Fibroblast of villous mesenchyme (primary cell): ENCODE data around the gene CFAP74. TPM values are rescaled to one million over a fixed set of nuclear protein-coding genes. Genes with fewer than 3 reads are reported as not detected.

Experiments used
- DNase-seq: peaks from one replicate; pipeline ENCODE4 v3.0.0-alpha.2; 2010; ENCODE audit warnings: low read depth
- H3K4me3 ChIP-seq: 2 replicates; pipeline ENCODE4 v1.5.1; 2011; ENCODE audit warnings: low read depth, mild to moderate bottlenecking, low read length
- total RNA-seq: library from RNA; depleted of rRNA; stranded (reverse); fragments of >200 nt; gene quantifications from 2 replicates; pipeline ENCODE4 v1.2.3, GENCODE V29; 2012
- TF ChIP-seq, protein P1 (sequence below): IDR thresholded peaks from 2 replicates; pipeline ENCODE4 v1.5.1; 2012; ENCODE audit warnings: low read depth, mild to moderate bottlenecking, low read length; ENCODE audit not compliant: insufficient read depth

Gene CFAP74
- total RNA-seq, 1 donor = not detected

DNA sequence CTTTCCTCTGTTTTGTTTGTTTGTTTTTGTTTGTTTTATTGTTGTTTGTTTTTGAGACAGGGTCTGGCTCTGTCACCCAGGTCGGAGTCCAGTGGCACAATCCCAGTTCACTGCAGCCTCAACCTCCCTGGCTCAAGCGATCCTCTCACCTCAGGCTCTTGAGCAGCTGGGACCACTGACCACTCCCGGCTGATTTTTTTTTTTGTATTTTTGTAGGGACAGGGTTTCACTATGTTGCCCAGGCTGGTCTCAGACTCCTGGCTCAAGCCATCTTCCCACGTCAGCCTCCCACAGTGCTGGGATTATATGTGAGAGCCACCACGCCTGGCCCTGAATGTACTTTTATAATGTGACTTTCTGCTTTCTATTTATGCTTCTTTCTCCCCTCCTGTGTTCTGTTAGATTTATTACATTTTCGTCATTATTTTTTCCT is 93.5 kb downstream of the CFAP74 start:
- DNase-seq = no peak
- H3K4me3 ChIP-seq = peak overlapping the region; percentile 57
- TF ChIP-seq, protein P1, sequence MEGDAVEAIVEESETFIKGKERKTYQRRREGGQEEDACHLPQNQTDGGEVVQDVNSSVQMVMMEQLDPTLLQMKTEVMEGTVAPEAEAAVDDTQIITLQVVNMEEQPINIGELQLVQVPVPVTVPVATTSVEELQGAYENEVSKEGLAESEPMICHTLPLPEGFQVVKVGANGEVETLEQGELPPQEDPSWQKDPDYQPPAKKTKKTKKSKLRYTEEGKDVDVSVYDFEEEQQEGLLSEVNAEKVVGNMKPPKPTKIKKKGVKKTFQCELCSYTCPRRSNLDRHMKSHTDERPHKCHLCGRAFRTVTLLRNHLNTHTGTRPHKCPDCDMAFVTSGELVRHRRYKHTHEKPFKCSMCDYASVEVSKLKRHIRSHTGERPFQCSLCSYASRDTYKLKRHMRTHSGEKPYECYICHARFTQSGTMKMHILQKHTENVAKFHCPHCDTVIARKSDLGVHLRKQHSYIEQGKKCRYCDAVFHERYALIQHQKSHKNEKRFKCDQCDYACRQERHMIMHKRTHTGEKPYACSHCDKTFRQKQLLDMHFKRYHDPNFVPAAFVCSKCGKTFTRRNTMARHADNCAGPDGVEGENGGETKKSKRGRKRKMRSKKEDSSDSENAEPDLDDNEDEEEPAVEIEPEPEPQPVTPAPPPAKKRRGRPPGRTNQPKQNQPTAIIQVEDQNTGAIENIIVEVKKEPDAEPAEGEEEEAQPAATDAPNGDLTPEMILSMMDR = no peak

DNA sequence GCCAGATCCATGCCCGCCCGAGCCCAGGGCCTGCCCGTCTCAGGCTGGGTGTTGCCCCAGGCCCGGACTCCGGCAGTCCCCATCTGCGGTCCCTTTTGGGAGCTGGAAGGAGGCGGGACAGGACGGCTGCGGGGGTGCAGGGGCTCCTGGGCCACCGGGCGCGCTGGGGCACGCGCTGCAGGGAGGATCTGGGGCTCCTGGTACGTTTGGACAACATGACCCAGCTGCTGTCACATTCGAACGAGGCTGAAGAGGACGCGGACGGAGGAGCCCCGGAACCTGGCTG is 95.1 kb downstream of the CFAP74 start:
- no peak for DNase-seq
- H3K4me3 ChIP-seq = peak overlapping the region; percentile 69
- TF ChIP-seq, protein P1 = no peak

DNA sequence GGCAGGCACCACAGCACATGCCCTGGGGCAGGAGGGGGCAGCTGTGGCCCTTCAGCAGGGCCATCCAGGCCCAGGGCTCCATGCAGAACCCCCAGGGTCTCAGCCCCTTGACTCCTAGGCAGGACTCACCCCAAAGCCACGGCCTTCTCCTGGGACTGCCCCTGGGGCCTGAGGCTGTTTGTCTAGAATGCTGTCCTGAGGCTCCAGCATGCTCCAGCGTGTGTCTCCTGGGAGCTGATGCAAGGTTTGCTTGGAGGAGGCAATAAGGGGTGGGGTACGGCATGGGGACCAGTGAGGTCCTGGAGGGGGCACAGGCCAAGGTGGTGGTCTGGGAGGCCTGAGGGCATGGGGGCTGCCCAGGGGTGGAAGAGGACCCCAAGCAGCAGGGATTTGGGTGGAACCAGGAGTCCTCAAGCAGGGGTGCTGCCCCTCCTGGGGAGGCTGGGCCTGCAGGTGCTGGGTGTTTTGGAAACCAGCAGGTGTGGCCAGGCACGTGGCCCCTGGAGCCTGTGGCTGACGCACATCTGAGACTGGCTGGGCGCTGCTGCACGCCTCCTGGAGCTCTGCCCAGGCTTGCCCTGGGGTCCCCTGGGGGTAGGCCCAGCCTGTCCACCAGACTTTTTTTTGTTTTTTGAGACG is 96.4 kb downstream of the CFAP74 start:
- H3K4me3 ChIP-seq = no peak overlapping the region
- no peak for DNase-seq
- TF ChIP-seq, protein P1 = no peak

DNA sequence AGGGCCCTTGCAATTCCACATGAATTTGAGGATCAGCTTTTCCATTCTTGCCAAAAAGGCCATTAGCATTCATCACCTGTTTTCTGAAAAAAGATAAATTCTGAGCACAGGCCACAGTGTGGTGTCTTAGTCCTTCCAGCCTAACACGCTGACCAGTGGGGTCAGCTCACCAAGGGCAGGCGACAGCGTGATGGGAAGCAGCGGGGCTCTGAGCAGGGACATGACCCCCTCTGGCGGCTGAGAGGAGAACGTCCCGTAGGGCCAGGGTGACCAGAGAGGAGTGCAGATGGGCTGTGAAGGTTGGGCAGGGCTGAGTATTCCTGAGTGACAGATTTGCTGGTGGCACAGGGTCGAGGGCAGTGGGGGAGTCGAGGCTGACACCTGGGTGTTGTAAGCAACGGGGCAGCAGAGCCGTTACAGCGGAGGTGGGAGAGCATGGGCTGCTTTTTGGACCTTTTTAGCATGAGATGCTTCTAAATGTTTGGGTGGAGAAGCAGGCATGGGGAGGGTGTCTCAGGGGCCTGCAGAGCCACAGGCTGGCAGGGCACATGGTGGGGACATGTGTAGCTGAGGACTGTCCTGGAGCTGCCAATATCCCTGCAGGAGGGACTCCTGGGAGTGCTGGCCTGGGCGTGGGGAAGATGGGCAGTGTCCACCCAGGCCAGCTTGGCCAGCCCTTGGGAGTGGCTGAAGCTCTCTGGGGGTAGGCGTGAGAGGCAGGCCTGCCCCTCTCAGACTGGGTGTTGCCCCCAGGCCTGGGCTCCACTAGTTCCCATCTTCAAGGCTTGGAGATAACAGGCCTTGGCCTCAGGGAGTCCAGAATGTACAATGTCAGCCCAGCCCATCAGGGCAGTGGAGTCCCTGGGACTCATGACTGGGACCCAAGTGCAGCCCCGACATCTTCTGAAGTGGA is 97.1 kb downstream of the CFAP74 start:
- no peak overlapping the region for H3K4me3 ChIP-seq
- peak; percentile 84 for DNase-seq

DNA sequence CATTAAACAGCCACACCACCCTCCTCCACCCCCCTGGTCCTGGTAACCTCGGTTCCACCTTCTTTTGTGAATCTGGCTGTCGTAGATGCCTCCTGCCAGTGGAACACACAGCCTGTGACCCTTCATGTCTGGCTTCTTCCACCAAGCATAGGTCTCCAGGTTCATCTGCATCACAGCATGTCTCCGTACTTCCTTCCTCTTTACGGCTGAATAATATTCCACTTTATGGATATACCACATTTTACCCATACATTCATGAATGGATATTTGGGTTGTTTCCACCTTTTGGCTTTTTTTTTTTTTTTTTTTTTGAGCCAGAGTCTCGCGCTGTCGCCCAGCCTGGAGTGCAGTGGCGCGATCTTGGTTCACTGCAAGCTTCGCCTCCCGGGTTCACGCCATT is 100.4 kb downstream of the CFAP74 start:
- H3K4me3 ChIP-seq = no peak overlapping the region
- no peak for DNase-seq
- TF ChIP-seq, protein P1 = no peak

More for the DNA sequence above, 97.1 kb downstream of the CFAP74 start:
- TF ChIP-seq, protein P1 = peak; percentile 98

DNA sequence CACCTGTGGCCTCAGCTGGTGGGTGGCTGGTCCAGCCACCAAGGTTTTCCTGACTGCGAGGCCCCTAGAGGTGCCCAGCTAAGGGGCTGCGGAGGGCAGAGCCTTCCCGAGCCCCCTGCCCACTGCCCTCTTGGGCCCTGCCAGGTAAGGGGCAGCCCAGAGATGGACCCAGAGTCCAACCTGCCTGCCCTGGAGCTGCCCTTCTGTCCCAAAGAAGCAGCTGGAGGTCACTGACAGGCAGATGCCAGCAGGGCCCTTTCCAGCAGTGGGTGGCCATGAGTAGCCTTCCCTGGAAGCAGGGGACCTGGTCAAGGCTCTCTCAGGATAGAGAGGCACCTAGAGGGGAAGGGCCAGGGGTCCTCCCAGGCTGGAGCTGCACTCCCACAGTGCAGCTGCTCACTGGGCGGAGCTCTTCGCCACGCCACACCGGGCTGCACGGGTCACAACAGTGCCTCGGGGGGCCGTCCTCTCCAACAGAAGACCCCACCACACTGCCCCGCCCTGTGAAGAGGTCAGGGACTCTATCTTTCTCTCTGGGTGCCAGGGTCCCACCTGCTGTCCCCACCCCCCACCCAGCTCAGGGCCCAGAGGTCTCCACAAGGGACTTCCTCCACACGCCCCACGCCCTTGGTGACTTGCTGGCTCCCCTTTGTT is 101.8 kb downstream of the CFAP74 start:
- TF ChIP-seq, protein P1 = no peak
- no peak overlapping the region for H3K4me3 ChIP-seq
- DNase-seq = no peak
